HG03521 (cell line): Measurements from ENCODE around the gene RBFOX1.
"Not testable (repeated sequence)": the region's sequence is repeated elsewhere in the genome, so short reads cannot be mapped to it uniquely, and the experiment has no call there.

Experiments
- ATAC-seq: cut with Tn5 transposase; IDR thresholded peaks from one replicate; pipeline ENCODE4 v1.9.1; 2021; ENCODE audit warnings: mild to moderate bottlenecking, moderate library complexity; ENCODE audit not compliant: unreplicated experiment

Gene RBFOX1

GRCh38 chr16:7449808-7450207 is 117.2 kb downstream of the RBFOX1 start:
- no peak for ATAC-seq

GRCh38 chr16:7450440-7450839 is 117.8 kb downstream of the RBFOX1 start:
- no peak for ATAC-seq

- no peak for ATAC-seq
Measured at GRCh38 chr16:7452090-7452489, 119.4 kb downstream of the RBFOX1 start.

GRCh38 chr16:7456211-7456610 is 123.6 kb downstream of the RBFOX1 start:
- no peak for ATAC-seq

GRCh38 chr16:7458144-7458543 is 125.5 kb downstream of the RBFOX1 start:
- ATAC-seq = no peak

- ATAC-seq = no peak
Measured at GRCh38 chr16:7470344-7470743, 137.7 kb downstream of the RBFOX1 start.

GRCh38 chr16:7471268-7471667 is 138.6 kb downstream of the RBFOX1 start:
- no peak for ATAC-seq

GRCh38 chr16:7482032-7482431 is 149.4 kb downstream of the RBFOX1 start:
- no peak for ATAC-seq

GRCh38 chr16:7482596-7483290 is 150.1 kb downstream of the RBFOX1 start:
- ATAC-seq = no peak

GRCh38 chr16:7487574-7488323 is 155.1 kb downstream of the RBFOX1 start:
- ATAC-seq = no peak

GRCh38 chr16:7492122-7492521 is 159.5 kb downstream of the RBFOX1 start:
- no peak for ATAC-seq

GRCh38 chr16:7493133-7493532 is 160.5 kb downstream of the RBFOX1 start:
- ATAC-seq = no peak

- no peak for ATAC-seq
Measured at GRCh38 chr16:7497691-7498090, 165.0 kb downstream of the RBFOX1 start.

GRCh38 chr16:7501868-7502267 is 169.2 kb downstream of the RBFOX1 start:
- no peak for ATAC-seq

- ATAC-seq = not testable (repeated sequence)
Measured at GRCh38 chr16:7502591-7503157, 170.0 kb downstream of the RBFOX1 start.

- no peak for ATAC-seq
Measured at GRCh38 chr16:7503666-7504065, 171.0 kb downstream of the RBFOX1 start.

- ATAC-seq = no peak
Measured at GRCh38 chr16:7504844-7505243, 172.2 kb downstream of the RBFOX1 start.

- no peak for ATAC-seq
Measured at GRCh38 chr16:7505495-7505894, 172.8 kb downstream of the RBFOX1 start.

- ATAC-seq = no peak
Measured at GRCh38 chr16:7506363-7506762, 173.7 kb downstream of the RBFOX1 start.

- no peak for ATAC-seq
Measured at GRCh38 chr16:7508656-7509055, 176.0 kb downstream of the RBFOX1 start.

GRCh38 chr16:7509963-7510601 is 177.4 kb downstream of the RBFOX1 start:
- no peak for ATAC-seq
